Esophagus (tissue), 2 donors: ENCODE measurements around the gene NKAIN4. TPM values are rescaled to one million over a fixed set of nuclear protein-coding genes. Genes with fewer than 3 reads are reported as not detected.

ENCODE experiments used
- H3K27ac ChIP-seq, 2 donors: one replicate each; pipeline ENCODE4 v1.5.1; 2013; ENCODE audit warnings: low read depth in 2 of 2, mild to moderate bottlenecking in 2 of 2, inconsistent platforms in 1 of 2, low read length in 1 of 2, moderate library complexity in 1 of 2
- H3K27me3 ChIP-seq, 2 donors: one replicate each; pipeline ENCODE4 v1.6.1; 2013; ENCODE audit warnings: low read length in 2 of 2, control low read depth in 1 of 2, mild to moderate bottlenecking in 1 of 2; ENCODE audit not compliant: insufficient read depth in 2 of 2, control insufficient read depth in 1 of 2
- H3K36me3 ChIP-seq, 2 donors: one replicate each; pipeline ENCODE4 v1.6.1; 2013; ENCODE audit warnings: low read length in 1 of 2; ENCODE audit not compliant: control insufficient read depth in 2 of 2, insufficient read depth in 2 of 2
- H3K4me1 ChIP-seq, 2 donors: one replicate each; pipeline ENCODE4 v1.6.1; 2013; ENCODE audit warnings: low read length in 1 of 2; ENCODE audit not compliant: control insufficient read depth in 2 of 2, insufficient read depth in 2 of 2
- H3K4me3 ChIP-seq, 2 donors: one replicate each; pipeline ENCODE4 v1.5.1; 2013; ENCODE audit warnings: low read length in 2 of 2, mild to moderate bottlenecking in 2 of 2, low read depth in 1 of 2, moderate library complexity in 1 of 2
- H3K9me3 ChIP-seq, 2 donors: one replicate each; pipeline ENCODE4 v1.6.1; 2013; ENCODE audit warnings: mild to moderate bottlenecking in 2 of 2, low read depth in 1 of 2, low read length in 1 of 2, moderate library complexity in 1 of 2; ENCODE audit not compliant: control insufficient read depth in 2 of 2, insufficient read depth in 1 of 2
- WGBS, 2 donors: extraction: QIAGEN DNeasy Blood & Tissue Kit; methylation state at CpG; one replicate each; pipeline ENCODE4 v1.1.7; 2013; 5-methylcytosine and 5-hydroxymethylcytosine counted together
- polyA plus RNA-seq, 2 donors: library from polyadenylated mRNA; stranded (reverse); fragments of 200-250 nt; gene quantifications; one replicate each; pipeline ENCODE4 v1.2.3, GENCODE V29; 2013
- donor health status: healthy with polysubstance abuse.
- donor health status: Bipolar disorder and iron deficiency.

Gene NKAIN4
- polyA plus RNA-seq, 2 donors: not detected

DNA sequence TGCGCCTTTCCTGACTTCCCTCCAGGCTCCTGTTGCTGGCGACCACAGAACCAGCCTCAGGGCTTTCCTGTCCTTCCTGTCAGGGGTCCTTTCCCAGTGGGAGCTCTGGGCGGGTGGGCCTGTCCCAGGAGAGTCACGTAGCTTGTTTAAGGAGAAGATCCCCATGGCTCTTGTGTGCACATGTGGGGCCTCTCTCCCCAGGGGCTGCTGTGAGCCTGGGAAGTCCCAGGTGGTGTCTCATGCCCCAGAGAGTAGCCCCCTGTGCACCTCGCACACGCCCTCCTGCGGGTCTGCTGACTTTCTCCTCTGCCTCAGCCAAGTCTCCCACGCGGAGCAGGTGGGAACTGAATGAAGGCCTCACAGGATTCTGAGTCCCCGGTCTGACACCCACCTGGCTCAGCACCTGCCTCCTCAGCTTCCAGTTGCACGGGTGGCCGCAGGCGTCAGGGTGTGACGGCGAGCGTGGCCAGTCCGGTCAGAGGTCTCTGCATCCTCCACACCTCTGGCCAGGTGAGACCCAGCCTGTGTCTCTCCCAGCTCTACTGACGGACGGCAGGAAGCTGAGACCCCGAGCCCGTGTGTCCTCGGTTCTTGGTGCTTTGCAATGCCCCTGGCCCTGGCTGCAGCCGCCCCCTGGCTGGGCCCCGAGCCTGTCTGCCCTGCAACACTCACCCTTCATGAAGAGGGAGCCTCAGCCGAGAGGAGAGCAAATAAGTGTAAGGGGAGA lies 5.6 kb upstream of the NKAIN4 start:
- 75 to 82% methylated on average over 25 of the region's 25 CpGs for WGBS, 2 donors
- Histone ChIP-seq H3K4me3 (no peak overlapping the region), H3K27me3 (peaks cover 0 to 8% of the 10 kb centered on the region in 2 donors), H3K36me3 (no peaks in the 10 kb centered on the region), H3K27ac (no peak overlapping the region), H3K4me1 (peaks cover 0 to 7% of the 10 kb centered on the region in 2 donors), H3K9me3 (no peaks in the 10 kb centered on the region)

GRCh38 chr20:63258781-63259180 lies 4.5 kb upstream of the NKAIN4 start:
- 36 to 38% methylated on average over 8 of the region's 8 CpGs for WGBS, 2 donors
- Histone ChIP-seq H3K27ac (no peak overlapping the region), H3K27me3 (peaks cover 0 to 15% of the 10 kb centered on the region in 2 donors), H3K4me1 (peaks cover 3 to 10% of the 10 kb centered on the region in 2 donors), H3K4me3 (no peak overlapping the region), H3K9me3 (no peaks in the 10 kb centered on the region), H3K36me3 (no peaks in the 10 kb centered on the region)

GRCh38 chr20:63257629-63258028 lies 3.4 kb upstream of the NKAIN4 start:
- no peaks in the 10 kb centered on the region for H3K36me3 ChIP-seq
- peaks cover 4 to 14% of the 10 kb centered on the region in 2 donors for H3K4me1 ChIP-seq
- H3K27ac ChIP-seq: no peak overlapping the region
- no peaks in the 10 kb centered on the region for H3K9me3 ChIP-seq
- peaks cover 0 to 16% of the 10 kb centered on the region in 2 donors for H3K27me3 ChIP-seq
- WGBS, 2 donors: 88 to 90% methylated on average over 11 to 12 of the region's 13 CpGs
- no peak overlapping the region for H3K4me3 ChIP-seq

DNA sequence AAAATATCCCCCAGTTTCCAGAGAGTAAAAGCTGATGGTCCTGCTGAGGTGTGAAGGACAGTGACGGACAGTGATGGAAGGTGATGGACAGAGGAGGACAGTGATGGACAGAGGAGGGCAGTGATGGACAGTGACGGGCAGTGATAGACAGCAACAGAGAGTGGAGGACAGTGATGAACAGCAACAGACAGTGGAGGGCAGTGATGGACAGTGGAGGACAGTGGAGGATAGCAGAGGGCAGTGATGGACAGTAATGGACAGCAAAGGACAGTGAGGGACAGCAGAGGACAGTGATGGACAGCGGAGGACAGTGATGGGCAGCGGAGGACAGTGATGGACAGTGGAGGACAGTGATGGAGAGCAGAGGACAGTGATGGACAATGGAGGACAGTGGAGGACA lies 2.7 kb upstream of the NKAIN4 start:
- H3K4me1 ChIP-seq: peaks cover 4 to 14% of the 10 kb centered on the region in 2 donors
- H3K27ac ChIP-seq: no peak overlapping the region
- H3K27me3 ChIP-seq: peaks cover 0 to 18% of the 10 kb centered on the region in 2 donors
- no peaks in the 10 kb centered on the region for H3K36me3 ChIP-seq
- H3K4me3 ChIP-seq: no peak overlapping the region
- WGBS, 2 donors: 89 to 91% methylated on average over 4 of the region's 4 CpGs
- no peaks in the 10 kb centered on the region for H3K9me3 ChIP-seq

DNA sequence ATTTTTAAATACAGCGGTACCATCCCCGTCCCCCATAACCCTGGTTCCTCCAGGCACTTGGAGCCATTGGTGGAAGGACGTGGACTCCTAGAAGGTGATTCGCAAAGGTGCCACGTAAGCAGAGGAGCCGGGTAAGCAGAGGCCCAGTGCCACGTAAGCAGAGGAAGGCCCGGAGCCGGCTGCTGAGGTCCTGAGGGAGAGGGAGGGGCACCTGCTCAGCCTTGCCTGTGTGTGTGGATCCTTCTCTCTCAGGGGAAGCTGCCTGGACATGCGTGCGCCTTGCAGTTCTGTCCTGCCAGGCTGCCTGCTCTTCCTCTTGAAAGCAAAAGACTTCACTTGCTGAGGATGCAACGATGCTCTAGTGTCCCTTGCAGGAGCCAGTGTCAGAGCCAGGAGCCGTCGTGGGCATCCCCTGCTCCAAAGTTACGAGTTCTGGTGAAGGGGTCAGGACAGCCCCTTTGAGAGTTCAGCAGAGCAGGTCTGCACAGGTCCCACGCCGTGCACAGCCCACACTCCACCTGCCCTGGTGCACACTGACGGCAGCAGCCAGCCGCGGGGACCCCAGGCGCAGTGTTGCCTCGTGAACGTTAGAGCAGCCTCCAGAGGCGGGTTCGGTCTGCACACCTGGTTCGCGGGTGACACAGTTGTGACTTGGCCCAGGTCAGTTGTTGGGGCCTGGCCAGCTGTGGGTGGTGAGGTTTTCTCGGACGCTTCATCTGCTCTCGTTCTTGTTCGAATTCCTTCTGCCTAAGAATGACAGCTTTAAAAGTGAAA lies 1.9 kb upstream of the NKAIN4 start:
- Histone ChIP-seq H3K27me3 (peaks cover 0 to 20% of the 10 kb centered on the region in 2 donors), H3K4me3 (no peak overlapping the region)
- WGBS, 2 donors: 39 to 40% methylated on average over 31 of the region's 31 CpGs

DNA sequence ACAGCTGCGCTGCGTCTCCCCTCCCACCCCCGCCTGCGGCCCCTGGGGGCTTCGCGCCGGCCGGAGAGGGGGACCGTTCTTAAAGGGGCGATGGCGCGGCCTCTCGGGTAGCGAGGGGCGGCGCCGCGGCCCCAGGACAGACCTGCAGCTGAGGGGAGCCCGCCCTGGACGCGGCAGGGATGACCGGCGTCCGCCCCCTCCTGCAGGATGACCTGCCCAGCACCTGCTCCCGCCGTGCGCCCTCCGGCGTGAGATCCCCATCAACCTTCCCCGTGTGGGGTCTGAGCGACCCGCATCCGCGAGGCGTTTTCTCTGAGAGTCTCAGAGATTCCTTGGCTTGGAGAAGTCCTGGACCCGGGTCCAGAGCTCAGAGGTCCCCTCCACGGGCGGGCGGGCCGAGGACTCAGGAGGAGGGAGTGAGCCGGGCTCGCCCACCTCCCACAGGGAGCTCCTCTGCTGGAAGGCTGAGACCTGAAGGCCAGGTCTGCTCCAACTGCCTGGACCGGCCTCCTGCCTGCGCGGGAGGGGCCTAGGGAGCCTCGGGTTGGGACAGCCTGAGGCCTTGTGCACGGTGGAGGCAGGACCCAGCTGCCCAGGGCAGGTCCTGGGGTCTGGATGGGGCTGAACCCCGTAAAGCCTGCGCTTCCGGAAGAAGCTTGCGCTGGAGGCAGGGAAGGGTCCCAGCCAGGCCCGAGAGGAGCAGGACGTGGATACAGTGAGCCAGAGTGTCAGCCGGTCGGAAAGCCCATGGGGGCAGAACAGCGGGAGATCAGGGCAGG lies 532 bp upstream of the NKAIN4 start:
- no peaks in the 10 kb centered on the region for H3K9me3 ChIP-seq
- WGBS, 2 donors: 16 to 18% methylated on average over 43 to 56 of the region's 56 CpGs
- no peaks in the 10 kb centered on the region for H3K36me3 ChIP-seq
- H3K27me3 ChIP-seq: peaks cover 0 to 20% of the 10 kb centered on the region in 2 donors
- peaks cover 4 to 14% of the 10 kb centered on the region in 2 donors for H3K4me1 ChIP-seq
- H3K4me3 ChIP-seq: no peak overlapping the region
- H3K27ac ChIP-seq: no peak overlapping the region

More for the DNA sequence above, 1.9 kb upstream of the NKAIN4 start:
- Histone ChIP-seq H3K36me3 (no peaks in the 10 kb centered on the region), H3K4me1 (peaks cover 4 to 14% of the 10 kb centered on the region in 2 donors), H3K27ac (peak overlapping the region in 1 of 2 donors; percentile 27), H3K9me3 (no peaks in the 10 kb centered on the region)

DNA sequence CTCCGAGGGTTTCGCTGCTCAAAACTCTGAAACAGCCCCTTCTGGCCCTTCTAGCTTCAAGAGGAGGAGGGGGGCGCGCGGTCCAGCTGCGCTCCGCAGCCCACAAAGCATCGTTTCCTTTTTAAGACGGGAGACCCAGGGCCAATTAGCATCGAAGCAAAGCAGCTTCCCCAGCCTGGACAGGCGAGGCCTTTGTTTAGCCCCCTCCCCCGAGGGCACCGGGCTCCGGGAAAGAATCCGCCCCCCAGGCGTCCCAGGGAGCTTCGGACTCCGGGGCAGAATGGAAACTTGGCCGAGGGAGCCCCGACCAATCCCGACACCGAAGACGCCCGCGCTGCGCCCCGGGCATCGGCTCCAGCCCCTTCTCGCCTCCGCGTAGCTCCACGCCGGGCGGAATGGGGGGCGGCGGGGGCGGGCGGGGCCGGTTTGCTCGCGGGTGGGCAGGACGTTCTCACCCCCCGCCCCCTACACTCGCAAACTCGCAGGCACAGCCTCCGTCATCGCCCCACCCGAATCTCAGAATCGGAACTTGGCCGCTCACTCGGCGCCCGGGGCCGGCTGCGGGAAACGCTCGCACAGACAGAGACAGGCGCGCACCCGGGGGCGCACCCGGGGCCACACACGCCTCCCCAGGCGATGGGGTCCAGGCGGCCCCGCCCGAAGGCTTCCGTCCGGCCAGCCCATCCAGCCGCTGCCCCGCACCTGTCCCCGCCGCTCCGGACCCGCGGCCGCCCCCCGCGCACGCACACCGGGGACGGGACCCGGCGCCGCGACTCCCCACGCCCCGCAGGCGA lies 628 bp downstream of the NKAIN4 start:
- Histone ChIP-seq H3K9me3 (no peaks in the 10 kb centered on the region), H3K27ac (no peak overlapping the region), H3K36me3 (no peaks in the 10 kb centered on the region), H3K27me3 (peaks cover 0 to 20% of the 10 kb centered on the region in 2 donors), H3K4me3 (peak overlapping the region in 1 of 2 donors; percentile 30), H3K4me1 (peaks cover 4 to 14% of the 10 kb centered on the region in 2 donors)
- 1 to 3% methylated on average over 73 to 89 of the region's 89 CpGs for WGBS, 2 donors

DNA sequence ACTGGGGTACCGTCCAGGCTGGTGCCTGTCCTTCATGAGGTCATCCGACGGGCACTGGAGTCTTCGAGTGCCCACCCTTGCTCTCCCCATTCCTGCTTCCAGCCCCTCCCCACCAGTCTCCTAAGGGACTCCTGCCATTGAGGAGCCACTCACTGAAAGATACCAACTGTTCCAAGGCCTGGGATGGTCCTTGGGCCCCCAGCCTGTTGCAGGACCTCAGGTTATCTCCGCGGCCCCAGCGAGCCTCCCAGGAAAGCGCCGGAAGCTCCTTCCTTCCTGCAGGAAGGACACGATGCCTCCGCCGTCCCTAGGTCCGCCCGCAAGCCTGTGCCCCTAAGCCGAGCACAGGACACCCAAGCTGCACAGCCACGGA lies 1.2 kb downstream of the NKAIN4 start:
- WGBS, 2 donors: 9 to 19% methylated on average over 16 of the region's 16 CpGs
- H3K4me1 ChIP-seq: peaks cover 4 to 14% of the 10 kb centered on the region in 2 donors
- peaks cover 0 to 20% of the 10 kb centered on the region in 2 donors for H3K27me3 ChIP-seq
- H3K4me3 ChIP-seq: peak overlapping the region in 1 of 2 donors; percentile 30
- no peaks in the 10 kb centered on the region for H3K9me3 ChIP-seq
- H3K27ac ChIP-seq: no peak overlapping the region
- no peaks in the 10 kb centered on the region for H3K36me3 ChIP-seq

DNA sequence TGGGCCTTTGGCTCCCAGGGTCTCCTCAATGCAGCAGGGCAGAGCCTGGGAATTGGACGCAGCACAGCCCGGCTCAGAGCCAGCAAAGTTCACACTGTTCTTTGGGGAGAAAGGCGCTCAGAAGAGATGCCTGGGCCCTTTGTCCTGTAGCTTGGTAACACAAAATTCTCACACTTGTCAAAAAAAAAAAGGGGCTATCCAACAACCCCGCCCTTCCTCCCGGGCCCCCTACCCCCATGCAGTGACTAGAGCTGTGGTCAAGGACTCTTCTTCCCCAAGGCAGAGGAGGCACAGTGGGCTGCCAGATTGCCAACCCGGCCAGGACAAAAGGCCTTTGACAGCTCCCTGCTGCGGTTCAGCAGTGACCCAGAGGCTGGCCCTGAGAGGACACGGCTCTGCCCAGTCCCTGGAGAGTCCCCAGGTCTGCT lies 2.0 kb downstream of the NKAIN4 start:
- no peaks in the 10 kb centered on the region for H3K9me3 ChIP-seq
- H3K27me3 ChIP-seq: peaks cover 0 to 22% of the 10 kb centered on the region in 2 donors
- H3K36me3 ChIP-seq: no peaks in the 10 kb centered on the region
- H3K4me1 ChIP-seq: peaks cover 4 to 14% of the 10 kb centered on the region in 2 donors
- H3K4me3 ChIP-seq: no peak overlapping the region
- 71 to 76% methylated on average over 8 of the region's 8 CpGs for WGBS, 2 donors
- H3K27ac ChIP-seq: no peak overlapping the region
